Retinal pigment epithelial cell (primary cell): ENCODE measurements around the gene PTGER3.
"Not testable (repeated sequence)": the region's sequence is repeated elsewhere in the genome, so short reads cannot be mapped to it uniquely, and the experiment has no call there.

Source experiments
- DNase-seq: peaks from one replicate; pipeline ENCODE4 v3.0.0-alpha.2; 2010; ENCODE audit warnings: low read depth
- H3K4me3 ChIP-seq: 2 replicates; pipeline ENCODE4 v1.5.1; 2011; ENCODE audit warnings: mild to moderate bottlenecking, low read length, control low read depth, moderate library complexity
- TF ChIP-seq, protein P1 (sequence below): conservative IDR thresholded peaks from 2 replicates; pipeline ENCODE4 v1.5.1; 2011; ENCODE audit warnings: low read depth, low read length, control low read depth, inconsistent platforms

The PTGER3 gene

DNA sequence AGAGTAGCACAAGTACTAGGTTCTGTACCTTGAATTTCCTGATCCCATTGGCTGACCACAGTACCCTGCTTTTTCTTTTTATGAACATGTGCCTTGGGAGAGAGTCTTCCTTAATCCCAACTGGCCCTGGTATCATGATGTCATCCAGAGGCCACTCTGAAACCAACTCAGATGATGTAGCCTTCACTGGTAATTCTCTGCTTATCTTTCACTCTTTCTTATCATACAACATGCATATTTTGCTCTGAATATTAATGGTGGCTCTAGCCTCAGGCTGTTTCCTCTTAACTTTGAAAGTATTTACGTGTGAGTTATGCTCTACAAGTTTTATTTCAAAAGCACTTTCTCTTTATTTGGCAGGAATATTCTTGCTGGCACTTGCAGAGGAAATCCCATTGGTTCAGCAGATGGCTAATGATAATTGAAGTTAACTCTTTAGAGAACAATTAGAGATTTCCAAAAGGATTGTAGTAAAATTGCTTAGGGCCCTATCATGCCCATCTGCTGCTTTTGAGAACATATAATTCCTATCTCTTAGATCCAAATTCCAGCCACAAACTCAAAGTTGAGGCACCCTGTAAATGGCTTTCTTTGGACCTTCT is 86.1 kb downstream of the PTGER3 start:
- no peak overlapping the region for H3K4me3 ChIP-seq
- TF ChIP-seq, protein P1, sequence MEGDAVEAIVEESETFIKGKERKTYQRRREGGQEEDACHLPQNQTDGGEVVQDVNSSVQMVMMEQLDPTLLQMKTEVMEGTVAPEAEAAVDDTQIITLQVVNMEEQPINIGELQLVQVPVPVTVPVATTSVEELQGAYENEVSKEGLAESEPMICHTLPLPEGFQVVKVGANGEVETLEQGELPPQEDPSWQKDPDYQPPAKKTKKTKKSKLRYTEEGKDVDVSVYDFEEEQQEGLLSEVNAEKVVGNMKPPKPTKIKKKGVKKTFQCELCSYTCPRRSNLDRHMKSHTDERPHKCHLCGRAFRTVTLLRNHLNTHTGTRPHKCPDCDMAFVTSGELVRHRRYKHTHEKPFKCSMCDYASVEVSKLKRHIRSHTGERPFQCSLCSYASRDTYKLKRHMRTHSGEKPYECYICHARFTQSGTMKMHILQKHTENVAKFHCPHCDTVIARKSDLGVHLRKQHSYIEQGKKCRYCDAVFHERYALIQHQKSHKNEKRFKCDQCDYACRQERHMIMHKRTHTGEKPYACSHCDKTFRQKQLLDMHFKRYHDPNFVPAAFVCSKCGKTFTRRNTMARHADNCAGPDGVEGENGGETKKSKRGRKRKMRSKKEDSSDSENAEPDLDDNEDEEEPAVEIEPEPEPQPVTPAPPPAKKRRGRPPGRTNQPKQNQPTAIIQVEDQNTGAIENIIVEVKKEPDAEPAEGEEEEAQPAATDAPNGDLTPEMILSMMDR: no peak
- DNase-seq: no peak

- TF ChIP-seq, protein P1: no peak
- no peak overlapping the region for H3K4me3 ChIP-seq
- no peak for DNase-seq
Measured at GRCh38 chr1:70948396-70949017, 99.1 kb downstream of the PTGER3 start.

DNA sequence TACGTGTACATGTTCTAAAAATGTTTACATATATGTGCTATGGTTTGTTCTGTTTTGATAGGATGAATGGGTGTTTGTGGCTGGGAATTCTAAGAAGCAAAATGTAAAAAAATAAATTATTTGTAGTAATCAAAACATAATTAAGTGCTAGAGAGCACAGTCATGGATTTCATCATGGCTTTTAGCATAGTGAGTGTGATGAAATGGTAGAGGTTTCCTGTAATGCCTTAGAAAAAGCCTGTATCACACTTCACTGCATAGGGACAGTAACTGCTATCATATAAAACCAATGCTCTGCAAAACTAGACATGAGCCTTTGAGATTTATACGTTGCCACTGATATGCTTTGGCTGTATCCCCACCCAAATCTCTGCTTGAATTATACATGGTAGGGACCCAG is 99.8 kb downstream of the PTGER3 start:
- DNase-seq: no peak
- TF ChIP-seq, protein P1: no peak
- H3K4me3 ChIP-seq: no peak overlapping the region

DNA sequence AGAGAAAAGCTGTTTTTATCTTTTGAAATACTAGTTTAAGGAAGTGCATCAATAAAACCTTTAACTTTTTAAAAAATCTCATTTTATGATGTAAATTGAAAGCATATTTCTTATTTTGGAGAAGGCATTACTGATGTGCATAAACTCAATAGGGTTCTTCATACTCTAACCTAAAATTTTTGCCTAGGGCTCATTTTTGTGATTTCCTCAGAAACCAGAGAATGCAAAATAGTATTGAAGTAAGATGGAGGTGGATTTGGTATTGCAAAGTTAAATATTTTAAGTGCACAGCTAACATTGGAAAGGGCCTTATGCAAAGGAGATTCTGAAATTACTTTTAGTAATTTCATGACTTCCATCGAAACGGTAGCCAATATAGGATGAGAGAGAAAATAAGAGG is 101.9 kb downstream of the PTGER3 start:
- no peak for DNase-seq
- H3K4me3 ChIP-seq: no peak overlapping the region
- TF ChIP-seq, protein P1: no peak

- no peak overlapping the region for H3K4me3 ChIP-seq
- TF ChIP-seq, protein P1: no peak
- DNase-seq: no peak
Measured at GRCh38 chr1:70945251-70945650, 102.4 kb downstream of the PTGER3 start.

- no peak overlapping the region for H3K4me3 ChIP-seq
- DNase-seq: no peak
- TF ChIP-seq, protein P1: no peak
Measured at GRCh38 chr1:70941563-70941962, 106.1 kb downstream of the PTGER3 start.

DNA sequence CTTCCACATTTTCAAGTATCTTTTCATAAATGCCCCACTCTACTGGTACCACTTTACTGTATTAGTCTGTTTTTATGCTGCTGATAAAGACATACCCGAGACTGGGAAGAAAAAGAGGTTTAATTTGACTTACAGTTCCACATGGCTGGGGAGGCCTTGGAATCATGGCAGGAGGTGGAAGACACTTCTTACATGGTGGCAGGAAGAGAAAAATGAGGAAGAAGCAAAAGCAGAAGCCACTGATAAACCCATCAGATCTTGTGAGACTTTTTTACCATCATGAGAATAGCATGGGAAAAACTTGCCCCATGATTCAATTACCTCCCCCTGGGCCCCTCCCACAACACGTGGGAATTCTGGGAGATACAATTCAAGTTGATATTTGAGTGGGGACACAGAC is 107.2 kb downstream of the PTGER3 start:
- H3K4me3 ChIP-seq, DNase-seq: not testable (repeated sequence)
